ENCODE results near the gene C1QTNF8.

C1QTNF8 gene

GRCh38 chr16:1121601-1122397 lies 25.8 kb upstream of the C1QTNF8 start:
- Histone ChIP-seq H3K36me3 (no peaks in the 10 kb centered on the region), H3K27ac (peak overlapping the region; percentile 37), H3K4me3 (ENCODE audit: low read depth, low read length) (no peak overlapping the region), H3K27me3 (ENCODE audit: insufficient read depth, low read depth, severe bottlenecking) (no peaks in the 10 kb centered on the region), H3K9me3 (ENCODE audit: severe bottlenecking) (no peaks in the 10 kb centered on the region)
- no peak for DNase-seq
- no peak for TF ChIP-seq CTCF (IDR thresholded peaks at IDR 0.05; ENCODE audit: low read depth, low read length)

- peak overlapping the region; percentile 27 for H3K27ac ChIP-seq
- no peak overlapping the region for H3K4me3 ChIP-seq (ENCODE audit: low read depth, low read length)
- no peaks in the 10 kb centered on the region for H3K36me3 ChIP-seq
- DNase-seq = no peak
- no peak for TF ChIP-seq CTCF (IDR thresholded peaks at IDR 0.05; ENCODE audit: low read depth, low read length)
- no peaks in the 10 kb centered on the region for H3K27me3 ChIP-seq (ENCODE audit: insufficient read depth, low read depth, severe bottlenecking)
- no peaks in the 10 kb centered on the region for H3K9me3 ChIP-seq (ENCODE audit: severe bottlenecking)
These were observed 25.0 kb upstream of the C1QTNF8 start for GRCh38 chr16:1121009-1121408.

GRCh38 chr16:1120577-1120941 lies 24.5 kb upstream of the C1QTNF8 start:
- no peaks in the 10 kb centered on the region for H3K36me3 ChIP-seq
- no peaks in the 10 kb centered on the region for H3K27me3 ChIP-seq (ENCODE audit: insufficient read depth, low read depth, severe bottlenecking)
- DNase-seq = no peak
- TF ChIP-seq CTCF (IDR thresholded peaks at IDR 0.05; ENCODE audit: low read depth, low read length) = no peak
- H3K27ac ChIP-seq = peak overlapping the region; percentile 75
- no peaks in the 10 kb centered on the region for H3K9me3 ChIP-seq (ENCODE audit: severe bottlenecking)
- peak overlapping the region; percentile 29 for H3K4me3 ChIP-seq (ENCODE audit: low read depth, low read length)

GRCh38 chr16:1119766-1120576 lies 23.9 kb upstream of the C1QTNF8 start:
- H3K27me3 ChIP-seq (ENCODE audit: insufficient read depth, low read depth, severe bottlenecking) = no peaks in the 10 kb centered on the region
- no peaks in the 10 kb centered on the region for H3K9me3 ChIP-seq (ENCODE audit: severe bottlenecking)
- DNase-seq = peak; percentile 82
- no peak for TF ChIP-seq CTCF (IDR thresholded peaks at IDR 0.05; ENCODE audit: low read depth, low read length)
- peak overlapping the region; percentile 29 for H3K4me3 ChIP-seq (ENCODE audit: low read depth, low read length)
- H3K36me3 ChIP-seq = no peaks in the 10 kb centered on the region
- peak overlapping the region; percentile 75 for H3K27ac ChIP-seq

- Histone ChIP-seq H3K4me3 (ENCODE audit: low read depth, low read length) (no peak overlapping the region), H3K27me3 (ENCODE audit: insufficient read depth, low read depth, severe bottlenecking) (no peaks in the 10 kb centered on the region), H3K27ac (peak overlapping the region; percentile 75; the same call in 1 of the 2 replicates), H3K9me3 (ENCODE audit: severe bottlenecking) (no peaks in the 10 kb centered on the region), H3K36me3 (no peaks in the 10 kb centered on the region)
- no peak for DNase-seq
- TF ChIP-seq CTCF (IDR thresholded peaks at IDR 0.05; ENCODE audit: low read depth, low read length) = no peak
These were observed 23.1 kb upstream of the C1QTNF8 start for GRCh38 chr16:1119129-1119528.

Measured in WERI-Rb-1 (cell line).